Measurements from ENCODE around the gene DGKE.

Gene DGKE

DNA sequence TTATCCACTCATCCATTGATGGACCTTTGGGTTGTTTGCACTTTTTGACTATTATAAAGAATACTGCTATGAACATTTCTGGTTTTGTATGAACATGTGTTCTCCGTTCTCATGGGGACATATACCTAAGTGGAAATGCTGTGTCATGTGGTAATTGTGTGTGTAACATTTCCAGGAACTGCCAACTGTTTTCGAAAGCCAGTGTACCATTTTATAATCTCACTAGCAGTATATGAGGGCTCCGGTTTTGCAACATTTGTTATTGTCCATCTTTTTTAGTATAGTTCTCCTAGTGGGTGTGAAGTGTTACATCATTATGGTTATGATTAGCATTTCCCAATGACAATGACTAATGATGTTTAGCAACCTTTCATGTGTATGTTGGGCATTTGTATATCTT lies 85.0 kb downstream of the DGKE start:
- no peak for DNase-seq
